ENCODE results near the gene CD58. TPM values are rescaled to one million over a fixed set of nuclear protein-coding genes. Genes with fewer than 3 reads are reported as not detected.
A peak's percentile ranks its signal among the peaks of the same experiment; 100 is the strongest.

The CD58 gene
- total and polyA plus RNA-seq, 3 experiments from 2014 or later = 29.9 to 49.1 (median 30.7) TPM

DNA sequence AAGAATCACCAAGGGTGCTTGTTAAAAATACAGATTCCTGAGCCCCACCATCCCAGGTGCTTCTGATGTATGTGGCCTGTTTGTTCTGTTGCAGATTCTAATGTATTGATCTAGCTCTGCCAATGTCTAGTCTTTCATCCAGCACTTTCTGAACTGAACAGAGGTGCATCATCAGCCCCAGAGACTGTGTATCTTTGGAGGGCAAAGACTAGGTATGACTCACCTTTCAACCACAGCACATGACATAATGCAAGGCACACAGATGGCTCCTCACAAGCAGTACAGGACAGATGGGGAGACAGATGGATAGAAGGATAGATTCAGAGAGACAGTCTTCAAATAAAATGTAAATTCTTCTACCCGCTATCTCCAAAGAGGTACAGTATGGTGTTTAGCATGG is 32.3 kb downstream of the CD58 start:
- no peaks in the 10 kb centered on the region for H3K27me3 ChIP-seq (ENCODE audit: insufficient read depth, low read length, poor library complexity, severe bottlenecking)
- CTCF ChIA-PET = no interaction called here
- Mint-ChIP-seq H3K9me3 (no peaks in the 10 kb centered on the region), H3K4me3 (peak overlapping the region in 1 of 7 donors; percentile 1), H3K27ac (peak overlapping the region in 6 of 8 donors; percentile 1 to 84 (median 61)), H3K4me1 (peaks cover 30 to 58% (median 53%) of the 10 kb centered on the region in 3 donors), H3K36me3 (peaks cover 34 to 82% (median 42%) of the 10 kb centered on the region in 3 donors), H3K27me3 (no peaks in the 10 kb centered on the region)
- no peaks in the 10 kb centered on the region for H3K9me3 ChIP-seq (ENCODE audit: low read length)
- H3K27ac ChIP-seq (ENCODE audit: low read depth, low read length) = no peak overlapping the region
- H3K4me1 ChIP-seq (ENCODE audit: insufficient read depth, low read length) = peaks cover 10% of the 10 kb centered on the region
- no peak overlapping the region for H3K4me3 ChIP-seq (ENCODE audit: low read length)
- H3K36me3 ChIP-seq (ENCODE audit: insufficient read depth, low read length) = no peaks in the 10 kb centered on the region
- POLR2A ChIA-PET = interaction anchor here (0.8 to 1.0 kb wide), 2 partner anchors 19 to 24 kb away, joined by 3 to 6 read pairs; no protein-coding TSS in a partner anchor
- peak in 1 of 5 donors; percentile 64 for DNase-seq

DNA sequence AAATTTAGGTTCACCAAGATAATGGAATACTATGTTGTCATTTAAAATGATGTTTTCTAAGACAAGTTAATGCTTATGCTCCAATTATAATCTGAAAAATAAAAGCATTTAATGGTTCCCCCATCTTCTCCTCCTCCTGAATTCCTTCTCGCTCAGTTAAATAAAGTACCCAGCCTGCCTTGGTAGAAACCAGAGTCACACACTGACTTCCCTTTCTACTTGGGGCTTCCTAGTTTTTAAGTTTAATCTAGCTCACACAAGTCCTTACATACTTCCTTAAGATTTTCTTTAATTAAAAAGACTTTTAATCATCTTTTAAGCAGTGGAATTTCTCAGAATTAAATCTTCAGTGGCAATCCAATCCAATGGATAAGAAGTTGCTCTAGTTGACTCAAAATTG is 32.9 kb downstream of the CD58 start:
- H3K27ac Mint-ChIP-seq = peak overlapping the region in 6 of 8 donors; percentile 1 to 83 (median 42)
- H3K27ac ChIP-seq (ENCODE audit: low read depth, low read length) = no peak overlapping the region
- H3K4me3 ChIP-seq (ENCODE audit: low read length) = no peak overlapping the region
- ChIA-PET POLR2A (interaction anchor here (0.6 to 1.0 kb wide), 3 partner anchors 23 to 33 kb away, joined by 3 to 10 read pairs (median 4); no protein-coding TSS in a partner anchor), CTCF (no interaction called here)
- peaks cover 33 to 82% (median 42%) of the 10 kb centered on the region in 3 donors for H3K36me3 Mint-ChIP-seq
- no peak overlapping the region for H3K4me3 Mint-ChIP-seq
- no peaks in the 10 kb centered on the region for H3K27me3 ChIP-seq (ENCODE audit: insufficient read depth, low read length, poor library complexity, severe bottlenecking)
- H3K9me3 Mint-ChIP-seq = no peaks in the 10 kb centered on the region
- H3K9me3 ChIP-seq (ENCODE audit: low read length) = no peaks in the 10 kb centered on the region
- H3K4me1 Mint-ChIP-seq = peaks cover 32 to 58% (median 55%) of the 10 kb centered on the region in 3 donors
- no peak for DNase-seq
- peaks cover 10% of the 10 kb centered on the region for H3K4me1 ChIP-seq (ENCODE audit: insufficient read depth, low read length)
- no peaks in the 10 kb centered on the region for H3K27me3 Mint-ChIP-seq
- no peaks in the 10 kb centered on the region for H3K36me3 ChIP-seq (ENCODE audit: insufficient read depth, low read length)

DNA sequence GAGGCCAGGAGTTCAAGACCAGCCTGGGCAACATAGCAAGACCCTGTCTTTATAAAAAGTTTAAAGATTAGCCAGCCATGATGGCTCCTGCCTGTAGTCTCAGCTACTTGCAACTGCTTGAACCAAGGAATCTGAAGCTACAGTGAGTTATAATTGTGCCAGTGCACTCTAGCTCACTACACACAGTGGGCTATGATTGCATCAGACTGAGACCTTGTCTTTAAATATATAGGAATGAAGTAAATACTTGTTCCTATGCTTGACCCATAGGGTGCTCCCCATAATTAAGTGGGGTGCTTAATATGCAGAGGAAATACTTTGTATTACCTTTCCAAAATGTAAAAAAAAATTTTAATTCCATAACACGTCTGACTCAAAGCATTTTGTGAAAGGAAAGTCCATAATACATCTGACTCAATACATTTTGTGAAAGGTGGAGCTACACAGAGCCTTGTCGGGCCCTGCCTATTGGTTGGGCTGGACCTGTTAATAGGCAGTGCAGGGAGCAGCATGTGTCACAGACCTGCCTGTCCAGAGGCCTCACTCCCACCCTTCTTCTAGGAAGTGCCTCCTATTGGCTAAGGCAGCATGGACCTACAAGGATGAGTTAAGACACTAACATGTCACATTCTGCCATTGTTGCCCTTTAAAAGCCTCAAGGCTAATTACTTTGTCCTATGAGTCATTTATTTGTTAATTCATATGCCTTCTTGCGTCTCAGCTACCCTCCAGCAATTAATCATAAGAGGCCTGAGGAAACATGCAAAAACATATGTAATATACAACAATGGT is 33.6 kb downstream of the CD58 start:
- CTCF ChIA-PET = interaction anchor here (1.0 kb wide), 1 partner anchor 52 kb away, joined by 3 read pairs; no protein-coding TSS in a partner anchor
- no peaks in the 10 kb centered on the region for H3K9me3 ChIP-seq (ENCODE audit: low read length)
- Mint-ChIP-seq H3K9me3 (no peaks in the 10 kb centered on the region), H3K4me3 (no peak overlapping the region), H3K27ac (peak overlapping the region in 1 of 8 donors; percentile 40), H3K27me3 (no peaks in the 10 kb centered on the region), H3K4me1 (peaks cover 28 to 53% (median 49%) of the 10 kb centered on the region in 3 donors), H3K36me3 (peaks cover 26 to 78% (median 37%) of the 10 kb centered on the region in 3 donors)
- H3K4me1 ChIP-seq (ENCODE audit: insufficient read depth, low read length) = peaks cover 10% of the 10 kb centered on the region
- no peak overlapping the region for H3K27ac ChIP-seq (ENCODE audit: low read depth, low read length)
- DNase-seq = no peak
- no peaks in the 10 kb centered on the region for H3K36me3 ChIP-seq (ENCODE audit: insufficient read depth, low read length)
- no peaks in the 10 kb centered on the region for H3K27me3 ChIP-seq (ENCODE audit: insufficient read depth, low read length, poor library complexity, severe bottlenecking)
- POLR2A ChIA-PET = interaction anchor here (0.7 kb wide), 1 partner anchor 32 kb away, joined by 4 read pairs; no protein-coding TSS in a partner anchor
- H3K4me3 ChIP-seq (ENCODE audit: low read length) = no peak overlapping the region

DNA sequence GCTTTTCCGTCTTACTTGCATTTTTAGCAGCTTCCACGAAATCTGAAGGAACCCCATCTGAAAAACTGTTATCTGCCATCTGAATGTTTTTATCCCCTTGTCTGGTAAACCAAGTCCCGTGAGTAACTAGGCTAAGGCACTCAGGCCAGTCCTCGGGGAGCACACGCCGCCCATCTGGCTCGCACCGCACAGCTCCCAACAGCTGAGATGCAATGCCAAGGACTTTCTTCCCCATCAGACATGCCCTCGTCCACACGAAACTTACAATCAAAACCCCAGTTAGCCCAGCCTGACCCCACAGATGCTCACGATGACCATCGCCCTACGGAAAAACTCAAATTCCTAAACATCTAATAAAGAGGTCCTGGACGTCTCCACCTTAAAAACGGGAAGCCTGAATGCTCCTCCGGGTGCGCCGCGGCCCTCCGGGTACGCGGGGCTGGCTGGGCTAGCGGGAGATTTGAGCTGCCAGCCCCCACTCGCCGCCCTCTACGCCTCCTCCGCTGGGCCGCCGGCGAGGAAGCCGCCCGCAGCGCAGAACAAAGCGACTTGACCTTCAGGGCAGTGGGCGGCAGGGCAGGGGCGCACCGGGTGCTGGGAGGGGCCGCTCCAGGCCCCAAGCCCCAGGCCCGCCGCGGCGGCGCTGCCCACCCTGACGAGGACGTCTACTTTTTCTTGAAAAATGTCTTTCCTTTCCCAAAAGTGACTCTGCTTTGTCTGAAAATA is 36.6 kb downstream of the CD58 start:
- Mint-ChIP-seq H3K9me3 (no peaks in the 10 kb centered on the region), H3K36me3 (peaks cover 18 to 67% (median 41%) of the 10 kb centered on the region in 3 donors), H3K4me3 (no peak overlapping the region), H3K4me1 (peaks cover 11 to 28% (median 24%) of the 10 kb centered on the region in 3 donors), H3K27ac (no peak overlapping the region), H3K27me3 (no peaks in the 10 kb centered on the region)
- Histone ChIP-seq H3K36me3 (ENCODE audit: insufficient read depth, low read length) (no peaks in the 10 kb centered on the region), H3K27ac (ENCODE audit: low read depth, low read length) (no peak overlapping the region), H3K4me1 (ENCODE audit: insufficient read depth, low read length) (no peaks in the 10 kb centered on the region), H3K27me3 (ENCODE audit: insufficient read depth, low read length, poor library complexity, severe bottlenecking) (no peaks in the 10 kb centered on the region), H3K4me3 (ENCODE audit: low read length) (no peak overlapping the region), H3K9me3 (ENCODE audit: low read length) (no peaks in the 10 kb centered on the region)
- DNase-seq = no peak
- CTCF ChIA-PET = interaction anchor here (0.9 kb wide), 1 partner anchor 395 kb away, joined by 3 read pairs; no protein-coding TSS in a partner anchor
- POLR2A ChIA-PET = no interaction called here

DNA sequence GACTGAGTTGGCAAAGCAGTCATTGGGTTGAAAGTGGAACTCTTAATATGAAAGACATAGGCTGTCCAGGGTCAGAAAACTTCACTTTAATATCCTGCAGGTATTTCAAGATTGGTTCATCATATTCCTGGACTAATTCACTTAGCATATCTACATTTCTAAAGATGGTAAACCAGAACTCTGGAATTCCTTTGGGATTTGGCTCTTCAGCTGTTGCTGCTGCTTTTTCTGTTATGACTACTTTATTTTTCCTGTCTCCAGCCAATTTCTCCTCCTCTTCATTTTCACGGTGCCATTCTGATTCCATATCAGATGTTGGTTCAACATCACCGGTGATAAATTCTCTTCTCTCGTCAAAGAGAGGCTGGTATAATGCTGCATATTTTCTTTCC is 37.4 kb downstream of the CD58 start:
- H3K27ac Mint-ChIP-seq = peak overlapping the region in 3 of 8 donors; percentile 26 to 56 (median 44)
- CTCF ChIA-PET = interaction anchor here (0.9 kb wide), 1 partner anchor 394 kb away, joined by 3 read pairs; no protein-coding TSS in a partner anchor
- H3K9me3 Mint-ChIP-seq = no peaks in the 10 kb centered on the region
- Histone ChIP-seq H3K9me3 (ENCODE audit: low read length) (no peaks in the 10 kb centered on the region), H3K4me3 (ENCODE audit: low read length) (no peak overlapping the region), H3K27me3 (ENCODE audit: insufficient read depth, low read length, poor library complexity, severe bottlenecking) (no peaks in the 10 kb centered on the region), H3K4me1 (ENCODE audit: insufficient read depth, low read length) (no peaks in the 10 kb centered on the region), H3K36me3 (ENCODE audit: insufficient read depth, low read length) (no peaks in the 10 kb centered on the region), H3K27ac (ENCODE audit: low read depth, low read length) (no peak overlapping the region)
- POLR2A ChIA-PET = no interaction called here
- H3K36me3 Mint-ChIP-seq = peaks cover 24 to 63% (median 43%) of the 10 kb centered on the region in 3 donors
- no peak overlapping the region for H3K4me3 Mint-ChIP-seq
- no peaks in the 10 kb centered on the region for H3K27me3 Mint-ChIP-seq
- peaks cover 4 to 21% (median 16%) of the 10 kb centered on the region in 3 donors for H3K4me1 Mint-ChIP-seq
- DNase-seq = no peak

DNA sequence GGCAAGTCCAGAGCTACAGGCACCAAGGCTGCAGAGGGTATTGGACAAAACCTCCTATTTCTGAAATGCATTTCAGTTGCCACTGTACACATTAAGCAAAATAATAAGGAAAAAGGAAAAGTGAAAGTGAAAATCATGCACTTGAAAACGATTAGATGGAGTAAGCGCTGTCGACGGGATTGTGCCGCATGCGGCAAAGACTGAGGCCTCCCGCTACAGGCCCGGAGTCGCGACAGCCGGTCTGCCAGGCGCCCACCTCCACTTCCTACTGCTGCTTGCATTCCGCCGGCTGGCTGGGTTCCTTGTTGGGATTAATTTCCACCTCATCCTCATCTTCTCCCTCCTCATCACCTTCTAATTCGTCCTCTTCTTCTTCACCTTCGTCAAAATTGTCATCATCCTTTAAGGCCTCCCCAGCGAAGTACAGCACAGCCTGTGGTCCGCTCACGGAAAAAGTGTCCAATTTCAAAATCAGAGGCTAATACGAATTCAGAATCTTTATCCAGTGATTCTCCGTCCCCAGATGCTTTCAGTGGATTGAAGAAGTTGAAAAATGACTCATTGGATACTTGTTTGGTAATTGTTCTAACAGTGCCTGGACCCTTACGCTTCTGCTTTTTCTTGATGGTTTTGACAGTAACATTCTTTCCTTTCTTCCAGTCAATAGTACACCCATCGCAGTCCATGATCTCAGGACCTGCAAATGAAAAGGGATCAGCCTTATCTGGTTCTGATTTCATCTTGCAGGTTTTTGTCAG is 38.0 kb downstream of the CD58 start:
- H3K27me3 Mint-ChIP-seq = no peaks in the 10 kb centered on the region
- no peaks in the 10 kb centered on the region for H3K4me1 ChIP-seq (ENCODE audit: insufficient read depth, low read length)
- H3K4me3 Mint-ChIP-seq = no peak overlapping the region
- ChIA-PET POLR2A (no interaction called here), CTCF (no interaction called here)
- no peaks in the 10 kb centered on the region for H3K9me3 ChIP-seq (ENCODE audit: low read length)
- peak overlapping the region in 3 of 8 donors; percentile 26 to 78 (median 66) for H3K27ac Mint-ChIP-seq
- H3K9me3 Mint-ChIP-seq = no peaks in the 10 kb centered on the region
- peaks cover 29 to 63% (median 46%) of the 10 kb centered on the region in 3 donors for H3K36me3 Mint-ChIP-seq
- H3K4me1 Mint-ChIP-seq = peaks cover 2 to 15% (median 10%) of the 10 kb centered on the region in 3 donors
- no peak overlapping the region for H3K27ac ChIP-seq (ENCODE audit: low read depth, low read length)
- no peak overlapping the region for H3K4me3 ChIP-seq (ENCODE audit: low read length)
- H3K36me3 ChIP-seq (ENCODE audit: insufficient read depth, low read length) = no peaks in the 10 kb centered on the region
- DNase-seq = no peak
- no peaks in the 10 kb centered on the region for H3K27me3 ChIP-seq (ENCODE audit: insufficient read depth, low read length, poor library complexity, severe bottlenecking)

DNA sequence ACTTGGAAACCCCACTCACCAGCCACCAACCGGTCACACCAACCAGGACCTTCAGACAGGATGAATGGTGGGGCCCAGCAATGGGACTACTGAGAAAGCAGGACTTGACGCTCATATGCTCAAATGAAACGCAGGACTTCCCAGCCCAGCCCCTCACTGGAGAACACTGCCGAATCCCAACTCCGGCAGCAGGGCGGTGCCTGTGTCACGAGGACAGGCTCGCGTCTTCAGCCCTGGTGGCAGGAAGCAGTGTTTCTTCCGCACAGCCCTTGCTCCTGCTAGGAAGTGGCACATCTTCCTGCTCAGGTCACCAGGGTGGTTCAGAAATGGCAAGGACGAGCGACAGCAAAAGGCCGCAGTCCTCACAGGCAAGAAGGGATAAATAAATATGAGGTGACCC is 38.9 kb downstream of the CD58 start:
- peaks cover 34 to 59% (median 50%) of the 10 kb centered on the region in 3 donors for H3K36me3 Mint-ChIP-seq
- H3K4me1 Mint-ChIP-seq = peaks cover 2 to 11% (median 4%) of the 10 kb centered on the region in 3 donors
- CTCF ChIA-PET = no interaction called here

More for the DNA sequence above, 38.9 kb downstream of the CD58 start:
- Mint-ChIP-seq H3K27ac (peak overlapping the region in 1 of 8 donors; percentile 68), H3K9me3 (no peaks in the 10 kb centered on the region), H3K27me3 (no peaks in the 10 kb centered on the region), H3K4me3 (no peak overlapping the region)
- DNase-seq = no peak
- Histone ChIP-seq H3K27me3 (ENCODE audit: insufficient read depth, low read length, poor library complexity, severe bottlenecking) (no peaks in the 10 kb centered on the region), H3K4me3 (ENCODE audit: low read length) (no peak overlapping the region), H3K4me1 (ENCODE audit: insufficient read depth, low read length) (no peaks in the 10 kb centered on the region), H3K27ac (ENCODE audit: low read depth, low read length) (no peak overlapping the region), H3K36me3 (ENCODE audit: insufficient read depth, low read length) (no peaks in the 10 kb centered on the region), H3K9me3 (ENCODE audit: low read length) (no peaks in the 10 kb centered on the region)
- POLR2A ChIA-PET = no interaction called here

Data from CD8-positive, alpha-beta memory T cell (primary cell).